ENCODE results near the gene RAPGEF5. TPM values are rescaled to one million over a fixed set of nuclear protein-coding genes. Genes with fewer than 3 reads are reported as not detected.

The RAPGEF5 gene
- total and polyA plus RNA-seq, 10 of the 15 experiments (the other 5 are each of a cell fraction or from before 2014, with no cell fraction given) = 0.38 to 4.0 (median 1.6) TPM; not detected in 1

GRCh38 chr7:22197376-22197775, 159.6 kb downstream of the RAPGEF5 start (continued):
- TF ChIP-seq E4F1 (IDR thresholded peaks at IDR 0.05; ENCODE audit: borderline replicate concordance, partially characterized antibody) (no peak), RAD51 (IDR thresholded peaks at IDR 0.05) (no peak), ZBTB40 (IDR thresholded peaks at IDR 0.05; ENCODE audit: borderline replicate concordance) (no peak), WRNIP1 (IDR thresholded peaks at IDR 0.05; ENCODE audit: borderline replicate concordance, low read depth, low read length) (no peak)

- in situ Hi-C loops (cut with MboI) (no loop called here), intact Hi-C loops (cut with micrococcal nuclease; ENCODE audit: unreplicated experiment) (no loop called here)
- Histone ChIP-seq H3K27me3 (replicated peaks in 1 of 2; ENCODE audit: control insufficient read depth in 2 of 2, insufficient read depth in 2 of 2, low read length in 1 of 2) (no peaks in the 10 kb centered on the region), H4K20me1 (ENCODE audit: control insufficient read depth, insufficient read depth) (no peaks in the 10 kb centered on the region), H3K4me3 (no peak overlapping the region), H3K79me2 (ENCODE audit: control insufficient read depth, insufficient read depth, low read length) (no peaks in the 10 kb centered on the region), H3K4me1 (ENCODE audit: control insufficient read depth, insufficient read depth, low read length) (no peaks in the 10 kb centered on the region), H3K36me3 (ENCODE audit: control insufficient read depth in 2 of 2, insufficient read depth in 2 of 2, low read length in 1 of 2) (no peaks in the 10 kb centered on the region), H3K9ac (ENCODE audit: control insufficient read depth, insufficient read depth, low read length) (no peak overlapping the region), H3K27ac (ENCODE audit: control insufficient read depth, insufficient read depth) (no peak overlapping the region), H3K4me2 (ENCODE audit: control insufficient read depth, insufficient read depth) (no peak overlapping the region), H3K9me3 (replicated peaks; ENCODE audit: control insufficient read depth, insufficient read depth, low read length) (no peaks in the 10 kb centered on the region), H2AFZ (ENCODE audit: control insufficient read depth, low read depth, low read length) (no peak overlapping the region)
- ChIA-PET RAD21 (ENCODE audit: unreplicated experiment) (no interaction called here), POLR2A (no interaction called here), CTCF (interaction anchor here (1.0 kb wide), 1 partner anchor 55 kb away, joined by 3 read pairs; no protein-coding TSS in a partner anchor), SMC1A (ENCODE audit: uncharacterized antibody, unreplicated experiment) (interaction anchor here (1.7 kb wide), 1 partner anchor 12 kb away, joined by 4 read pairs; no protein-coding TSS in a partner anchor)
- BruUV-seq (replicated peaks) = no TSS peak
- FAIRE-seq (no peak), DNase-seq (ENCODE audit: low read depth, low spot score) (no peak), ATAC-seq (no peak)
- TF ChIP-seq CHD4 (IDR thresholded peaks at IDR 0.05) = no peak
- TF ChIP-seq GABPA (IDR thresholded peaks at IDR 0.05; ENCODE audit: low read depth) = no peak
- TF ChIP-seq MYC (IDR thresholded peaks at IDR 0.05; ENCODE audit: insufficient read depth, insufficient read length, insufficient replicate concordance, low read length, severe bottlenecking) = no peak
- TF ChIP-seq IKZF1 (conservative IDR thresholded peaks at IDR 0.05) = no peak
- no peak for TF ChIP-seq BRCA1 (IDR thresholded peaks at IDR 0.05; ENCODE audit: low read depth, low read length)
- no peak for TF ChIP-seq ESRRA (IDR thresholded peaks at IDR 0.05; ENCODE audit: low read length)
- no peak for TF ChIP-seq GATAD2B (conservative IDR thresholded peaks at IDR 0.05; ENCODE audit: low read depth)
- TF ChIP-seq EGR1 (IDR thresholded peaks at IDR 0.05; ENCODE audit: borderline replicate concordance in 1 of 2, low read depth in 2 of 2, low read length in 2 of 2) = no peak
- TF ChIP-seq TCF12 (IDR thresholded peaks at IDR 0.05; ENCODE audit: low read depth, low read length) = no peak
- 75% methylated on average over 6 of the region's 6 CpGs for WGBS (ENCODE audit: insufficient coverage, insufficient replicate concordance, low lambda C conversion rate, missing lambda C conversion rate)
These were observed 160.5 kb downstream of the RAPGEF5 start for GRCh38 chr7:22196429-22196828.

Measured in GM12878 (cell line).